Measurements from ENCODE around the gene B3GALNT1.

B3GALNT1 gene

DNA sequence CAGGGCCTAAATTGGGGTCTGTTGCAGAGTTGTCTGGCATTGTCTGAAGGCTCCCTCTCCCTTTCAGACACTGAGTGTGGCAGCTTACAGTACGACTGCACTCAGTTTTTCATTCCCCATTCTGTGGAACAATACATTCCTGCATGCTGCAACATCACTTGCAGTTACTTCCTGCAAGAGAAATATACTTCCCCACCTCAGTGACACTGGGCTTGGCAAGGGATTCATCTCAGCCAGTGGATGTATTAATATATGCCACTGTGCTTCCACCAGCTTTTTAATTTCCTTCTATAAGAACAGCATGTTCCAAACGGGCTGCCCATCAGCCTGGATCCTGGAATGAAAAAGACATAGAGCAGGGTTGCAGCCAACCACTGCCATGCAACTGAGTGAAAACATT, 23.1 kb downstream of the B3GALNT1 start:
- H3K27me3 ChIP-seq (replicated peaks; ENCODE audit: control insufficient read depth, insufficient read depth, low read length, poor library complexity, severe bottlenecking) = no peaks in the 10 kb centered on the region
- no peaks in the 10 kb centered on the region for H3K36me3 ChIP-seq (ENCODE audit: control insufficient read depth, insufficient read depth, low read length)
- H3K9me3 ChIP-seq (ENCODE audit: control insufficient read depth, low read length) = no peaks in the 10 kb centered on the region
- no peak overlapping the region for H3K27ac ChIP-seq (ENCODE audit: insufficient read depth, low read length, poor library complexity, severe bottlenecking)
- no peak for DNase-seq
- H3K4me3 ChIP-seq (ENCODE audit: insufficient read depth, low read depth, low read length, poor library complexity, severe bottlenecking) = no peak overlapping the region
- no peaks in the 10 kb centered on the region for H3K4me1 ChIP-seq (ENCODE audit: control insufficient read depth, insufficient read depth, low read length, poor library complexity, severe bottlenecking)

DNA sequence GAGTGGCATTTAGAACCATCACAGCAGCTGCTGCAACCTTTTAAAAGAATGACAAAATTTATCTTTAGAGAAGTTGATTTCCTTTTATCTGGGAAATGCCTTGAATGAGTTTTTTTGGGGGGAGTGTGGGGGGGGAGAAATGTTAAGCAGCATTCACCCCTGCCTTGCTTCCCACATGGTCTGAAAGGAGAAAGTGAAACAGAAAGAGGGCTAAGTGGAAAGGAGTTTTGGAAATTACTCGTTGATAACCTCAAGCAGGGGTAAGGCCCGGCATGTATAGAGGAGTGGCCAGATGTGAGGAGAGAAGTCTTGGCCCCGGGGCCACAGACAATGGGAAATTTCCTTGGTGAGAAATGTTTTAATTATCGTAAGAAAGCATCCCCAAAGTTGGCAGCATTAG, 23.5 kb downstream of the B3GALNT1 start:
- Histone ChIP-seq H3K27me3 (replicated peaks; ENCODE audit: control insufficient read depth, insufficient read depth, low read length, poor library complexity, severe bottlenecking) (no peaks in the 10 kb centered on the region), H3K9me3 (ENCODE audit: control insufficient read depth, low read length) (no peaks in the 10 kb centered on the region), H3K27ac (ENCODE audit: insufficient read depth, low read length, poor library complexity, severe bottlenecking) (no peak overlapping the region), H3K4me1 (ENCODE audit: control insufficient read depth, insufficient read depth, low read length, poor library complexity, severe bottlenecking) (no peaks in the 10 kb centered on the region), H3K36me3 (ENCODE audit: control insufficient read depth, insufficient read depth, low read length) (no peaks in the 10 kb centered on the region), H3K4me3 (ENCODE audit: insufficient read depth, low read depth, low read length, poor library complexity, severe bottlenecking) (no peak overlapping the region)
- DNase-seq = no peak

DNA sequence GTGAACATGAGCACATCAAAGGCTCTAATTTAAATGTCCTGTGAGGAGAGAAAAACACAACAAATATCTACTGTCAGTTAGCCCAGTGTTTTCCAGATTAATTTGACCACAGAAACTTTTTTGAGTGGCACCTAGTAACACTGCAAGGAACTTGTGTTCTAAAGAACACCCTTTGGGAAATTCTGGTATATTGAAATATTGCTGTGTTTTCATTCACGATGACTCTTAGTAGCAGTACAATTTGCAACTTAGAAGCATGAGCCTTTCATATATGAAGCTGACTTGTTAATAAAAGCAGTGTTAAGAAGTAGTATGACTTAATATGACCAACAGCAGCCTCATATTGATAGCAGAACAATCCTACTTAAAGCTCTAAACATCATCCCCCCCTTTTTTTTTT, 32.0 kb downstream of the B3GALNT1 start:
- Histone ChIP-seq H3K4me1 (ENCODE audit: control insufficient read depth, insufficient read depth, low read length, poor library complexity, severe bottlenecking) (no peaks in the 10 kb centered on the region), H3K27ac (ENCODE audit: insufficient read depth, low read length, poor library complexity, severe bottlenecking) (no peak overlapping the region), H3K27me3 (replicated peaks; ENCODE audit: control insufficient read depth, insufficient read depth, low read length, poor library complexity, severe bottlenecking) (no peaks in the 10 kb centered on the region), H3K36me3 (ENCODE audit: control insufficient read depth, insufficient read depth, low read length) (no peaks in the 10 kb centered on the region), H3K4me3 (ENCODE audit: insufficient read depth, low read depth, low read length, poor library complexity, severe bottlenecking) (no peak overlapping the region), H3K9me3 (ENCODE audit: control insufficient read depth, low read length) (no peaks in the 10 kb centered on the region)
- no peak for DNase-seq

DNA sequence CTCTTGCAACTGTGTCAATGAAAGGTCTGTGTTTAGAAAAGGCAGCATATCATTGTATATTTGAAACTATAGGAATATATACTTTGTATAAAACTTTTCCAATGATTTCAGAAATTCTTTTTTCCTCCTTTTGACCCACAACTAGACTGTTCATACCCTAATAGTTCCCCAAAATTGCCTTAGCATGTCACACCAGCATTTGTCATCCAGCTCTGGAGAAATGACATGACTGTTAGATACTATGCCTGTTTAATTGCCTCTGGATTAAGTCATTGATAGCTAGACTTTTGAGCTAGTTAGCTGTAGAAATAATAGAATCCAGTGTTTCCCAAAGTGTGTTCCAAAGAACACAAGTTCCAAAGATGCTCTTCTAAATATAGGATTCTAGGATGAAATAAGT, 32.4 kb downstream of the B3GALNT1 start:
- H3K27me3 ChIP-seq (replicated peaks; ENCODE audit: control insufficient read depth, insufficient read depth, low read length, poor library complexity, severe bottlenecking) = no peaks in the 10 kb centered on the region
- H3K4me3 ChIP-seq (ENCODE audit: insufficient read depth, low read depth, low read length, poor library complexity, severe bottlenecking) = no peak overlapping the region
- DNase-seq = no peak
- no peak overlapping the region for H3K27ac ChIP-seq (ENCODE audit: insufficient read depth, low read length, poor library complexity, severe bottlenecking)
- no peaks in the 10 kb centered on the region for H3K9me3 ChIP-seq (ENCODE audit: control insufficient read depth, low read length)
- H3K36me3 ChIP-seq (ENCODE audit: control insufficient read depth, insufficient read depth, low read length) = no peaks in the 10 kb centered on the region
- no peaks in the 10 kb centered on the region for H3K4me1 ChIP-seq (ENCODE audit: control insufficient read depth, insufficient read depth, low read length, poor library complexity, severe bottlenecking)

DNA sequence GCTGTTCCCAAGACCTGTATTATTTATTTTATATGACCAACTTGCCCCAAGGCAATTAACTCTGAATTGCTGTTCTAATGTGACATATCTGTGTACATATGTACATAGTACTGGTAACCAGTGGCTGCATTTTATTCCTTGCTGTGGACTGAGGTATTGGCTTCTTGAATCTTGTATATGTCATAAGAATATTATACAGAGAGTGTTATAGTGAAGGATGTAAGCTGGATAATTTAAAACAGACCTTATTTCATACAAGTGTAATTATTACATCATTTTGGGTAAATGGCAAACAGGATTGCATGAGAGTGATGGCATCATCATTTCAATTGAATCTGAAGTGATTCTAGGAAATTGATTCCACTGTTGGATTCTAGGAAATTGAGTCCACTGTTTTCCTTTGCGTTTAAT, 32.9 kb downstream of the B3GALNT1 start:
- no peak for DNase-seq
- no peaks in the 10 kb centered on the region for H3K27me3 ChIP-seq (replicated peaks; ENCODE audit: control insufficient read depth, insufficient read depth, low read length, poor library complexity, severe bottlenecking)

DNA sequence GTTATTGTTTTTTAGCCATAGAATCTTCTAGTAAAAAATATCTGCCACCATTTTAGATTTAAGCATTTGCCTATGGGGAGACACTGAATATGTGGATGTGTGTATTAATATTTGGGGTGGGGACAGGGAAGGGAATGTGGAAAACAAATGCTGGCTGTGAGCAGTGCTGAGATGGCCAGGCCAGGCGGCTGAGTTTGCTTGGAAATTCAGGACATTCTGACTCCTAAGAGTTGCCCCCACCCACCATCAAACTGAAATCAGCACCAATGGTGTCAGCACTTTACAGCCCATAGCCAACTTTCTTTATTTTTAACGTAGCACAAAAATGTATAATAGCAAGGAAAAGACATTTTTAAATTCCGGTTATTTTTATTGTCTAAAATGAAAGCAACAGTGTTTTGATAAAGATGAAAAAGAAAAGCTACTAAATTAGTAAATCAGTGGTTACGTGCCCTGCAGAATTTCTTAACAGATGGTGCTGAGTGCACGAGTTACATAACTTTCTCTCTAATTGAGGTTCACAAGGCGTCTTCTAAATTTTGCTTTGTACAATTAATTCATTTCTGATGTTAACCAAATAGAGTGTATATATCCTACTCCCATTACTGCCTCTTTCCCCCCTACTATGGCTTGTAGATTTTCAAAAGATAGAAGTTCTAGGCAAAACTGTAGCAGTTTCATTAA, 34.0 kb downstream of the B3GALNT1 start:
- no peaks in the 10 kb centered on the region for H3K36me3 ChIP-seq (ENCODE audit: control insufficient read depth, insufficient read depth, low read length)
- no peaks in the 10 kb centered on the region for H3K27me3 ChIP-seq (replicated peaks; ENCODE audit: control insufficient read depth, insufficient read depth, low read length, poor library complexity, severe bottlenecking)
- DNase-seq = no peak
- H3K4me1 ChIP-seq (ENCODE audit: control insufficient read depth, insufficient read depth, low read length, poor library complexity, severe bottlenecking) = no peaks in the 10 kb centered on the region
- H3K9me3 ChIP-seq (ENCODE audit: control insufficient read depth, low read length) = no peaks in the 10 kb centered on the region
- no peak overlapping the region for H3K27ac ChIP-seq (ENCODE audit: insufficient read depth, low read length, poor library complexity, severe bottlenecking)
- no peak overlapping the region for H3K4me3 ChIP-seq (ENCODE audit: insufficient read depth, low read depth, low read length, poor library complexity, severe bottlenecking)

More for the DNA sequence above, 32.9 kb downstream of the B3GALNT1 start:
- Histone ChIP-seq H3K27ac (ENCODE audit: insufficient read depth, low read length, poor library complexity, severe bottlenecking) (no peak overlapping the region), H3K9me3 (ENCODE audit: control insufficient read depth, low read length) (no peaks in the 10 kb centered on the region), H3K4me1 (ENCODE audit: control insufficient read depth, insufficient read depth, low read length, poor library complexity, severe bottlenecking) (no peaks in the 10 kb centered on the region), H3K4me3 (ENCODE audit: insufficient read depth, low read depth, low read length, poor library complexity, severe bottlenecking) (no peak overlapping the region), H3K36me3 (ENCODE audit: control insufficient read depth, insufficient read depth, low read length) (no peaks in the 10 kb centered on the region)

DNA sequence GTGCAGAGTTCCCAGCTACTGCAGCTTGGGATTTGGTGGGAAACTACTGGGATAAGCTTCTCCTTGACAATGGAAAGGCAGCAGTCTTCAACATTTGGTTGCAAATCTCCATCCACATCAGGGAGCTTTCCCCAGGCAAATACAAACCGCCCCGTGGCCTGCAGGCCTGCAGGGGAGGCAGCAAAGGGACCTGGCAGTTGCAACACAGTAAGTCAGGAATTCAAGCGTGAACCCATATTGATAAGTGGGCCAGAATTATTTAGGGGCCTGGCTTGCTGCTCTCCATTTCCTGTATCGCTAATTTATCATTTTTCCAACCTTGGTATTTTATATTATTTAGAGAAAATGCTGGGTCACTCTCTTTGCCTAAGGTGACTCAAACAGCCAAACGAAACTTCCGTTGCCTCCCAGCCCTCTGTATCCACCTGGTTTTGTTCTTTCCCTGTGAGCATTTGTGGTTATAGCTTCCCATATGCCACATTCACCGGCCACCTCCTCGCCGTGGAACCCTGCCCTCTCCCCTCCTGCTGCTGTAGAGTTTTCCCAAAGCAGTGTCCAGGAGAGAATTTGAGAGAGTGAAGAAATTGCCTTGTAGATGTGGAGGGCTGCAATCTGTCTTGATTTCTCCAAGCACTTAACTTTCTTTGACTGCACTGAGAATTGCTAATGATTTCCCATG, 34.8 kb downstream of the B3GALNT1 start:
- Histone ChIP-seq H3K4me3 (ENCODE audit: insufficient read depth, low read depth, low read length, poor library complexity, severe bottlenecking) (no peak overlapping the region), H3K4me1 (ENCODE audit: control insufficient read depth, insufficient read depth, low read length, poor library complexity, severe bottlenecking) (no peaks in the 10 kb centered on the region), H3K27ac (ENCODE audit: insufficient read depth, low read length, poor library complexity, severe bottlenecking) (no peak overlapping the region), H3K9me3 (ENCODE audit: control insufficient read depth, low read length) (no peaks in the 10 kb centered on the region), H3K36me3 (ENCODE audit: control insufficient read depth, insufficient read depth, low read length) (no peaks in the 10 kb centered on the region), H3K27me3 (replicated peaks; ENCODE audit: control insufficient read depth, insufficient read depth, low read length, poor library complexity, severe bottlenecking) (no peaks in the 10 kb centered on the region)
- DNase-seq = no peak

DNA sequence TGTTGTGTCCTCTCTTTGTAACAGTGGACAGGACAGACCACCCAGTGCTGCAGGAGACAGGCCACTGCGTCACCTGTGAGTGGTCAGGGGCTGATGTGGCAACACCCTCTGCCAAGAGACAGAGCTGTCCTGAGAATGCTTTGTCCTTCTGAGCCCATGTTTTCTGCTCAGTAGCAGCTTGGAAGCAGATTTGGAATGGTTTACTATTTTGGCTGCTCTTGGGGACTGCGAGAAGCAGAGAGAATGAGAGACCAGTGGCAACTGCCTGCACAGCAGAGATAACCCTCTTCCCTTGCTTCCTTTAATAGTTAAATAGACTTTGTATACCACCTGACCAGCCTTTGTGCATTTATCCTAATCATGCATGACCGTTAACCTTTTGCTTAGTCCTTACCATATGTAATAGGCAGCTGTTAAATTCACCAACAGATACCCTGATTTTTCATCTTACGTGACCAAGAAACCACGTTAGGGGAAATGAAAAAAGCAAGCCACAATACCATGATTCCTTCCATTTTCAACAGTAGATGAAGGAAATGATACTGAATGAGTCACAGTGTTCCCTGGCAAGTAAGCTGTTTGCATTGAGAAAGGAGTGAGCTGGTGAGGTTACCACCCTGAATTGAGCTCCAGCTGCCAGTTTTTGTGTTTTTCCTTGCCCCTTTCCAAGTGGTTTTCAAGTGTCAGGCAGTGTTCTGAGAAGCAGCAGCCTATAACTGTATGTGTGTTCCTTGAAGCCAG, 35.5 kb downstream of the B3GALNT1 start:
- H3K27ac ChIP-seq (ENCODE audit: insufficient read depth, low read length, poor library complexity, severe bottlenecking) = no peak overlapping the region
- DNase-seq = no peak
- no peaks in the 10 kb centered on the region for H3K36me3 ChIP-seq (ENCODE audit: control insufficient read depth, insufficient read depth, low read length)
- no peaks in the 10 kb centered on the region for H3K9me3 ChIP-seq (ENCODE audit: control insufficient read depth, low read length)
- H3K4me1 ChIP-seq (ENCODE audit: control insufficient read depth, insufficient read depth, low read length, poor library complexity, severe bottlenecking) = no peaks in the 10 kb centered on the region
- no peaks in the 10 kb centered on the region for H3K27me3 ChIP-seq (replicated peaks; ENCODE audit: control insufficient read depth, insufficient read depth, low read length, poor library complexity, severe bottlenecking)
- H3K4me3 ChIP-seq (ENCODE audit: insufficient read depth, low read depth, low read length, poor library complexity, severe bottlenecking) = no peak overlapping the region

DNA sequence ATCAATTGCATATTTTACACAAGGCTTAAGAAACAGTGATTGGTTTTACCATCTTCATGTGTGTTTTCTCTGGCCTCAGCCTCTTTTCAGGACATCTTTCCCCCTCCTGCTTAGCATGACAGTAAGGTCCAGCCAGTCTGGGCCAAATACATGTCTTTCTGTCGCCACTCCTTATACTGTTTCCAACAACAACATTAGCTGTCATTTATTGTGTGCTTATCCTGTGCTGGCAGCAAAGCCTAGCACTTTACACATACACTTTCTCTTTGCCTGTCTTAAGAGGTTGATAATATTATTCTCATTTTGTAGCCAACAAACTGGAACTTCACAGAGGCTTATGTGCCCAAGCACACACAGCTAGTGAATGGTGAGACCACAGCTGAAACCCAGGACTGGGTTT, 37.8 kb downstream of the B3GALNT1 start:
- Histone ChIP-seq H3K27me3 (replicated peaks; ENCODE audit: control insufficient read depth, insufficient read depth, low read length, poor library complexity, severe bottlenecking) (no peaks in the 10 kb centered on the region), H3K4me3 (ENCODE audit: insufficient read depth, low read depth, low read length, poor library complexity, severe bottlenecking) (no peak overlapping the region), H3K27ac (ENCODE audit: insufficient read depth, low read length, poor library complexity, severe bottlenecking) (no peak overlapping the region), H3K4me1 (ENCODE audit: control insufficient read depth, insufficient read depth, low read length, poor library complexity, severe bottlenecking) (no peaks in the 10 kb centered on the region), H3K9me3 (ENCODE audit: control insufficient read depth, low read length) (no peaks in the 10 kb centered on the region), H3K36me3 (ENCODE audit: control insufficient read depth, insufficient read depth, low read length) (no peaks in the 10 kb centered on the region)
- no peak for DNase-seq

DNA sequence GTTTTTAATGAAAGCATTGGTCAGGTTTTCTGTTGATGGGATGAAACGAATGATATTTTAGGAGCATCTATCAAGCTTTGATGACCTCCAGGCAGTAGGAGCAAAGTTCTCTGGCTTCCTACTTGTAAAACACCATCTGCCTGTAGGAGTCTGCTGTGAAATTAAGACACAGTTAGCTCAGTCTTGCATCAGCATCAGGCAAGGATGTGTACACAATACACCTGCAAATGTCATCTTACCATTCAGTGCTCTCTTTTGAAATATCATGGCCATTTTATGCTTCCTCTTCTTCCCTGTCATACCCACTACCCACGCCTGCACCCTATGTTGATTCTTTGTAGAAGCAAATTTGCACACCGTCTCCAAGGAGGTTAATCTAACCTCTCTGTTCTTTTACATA, 38.2 kb downstream of the B3GALNT1 start:
- no peaks in the 10 kb centered on the region for H3K27me3 ChIP-seq (replicated peaks; ENCODE audit: control insufficient read depth, insufficient read depth, low read length, poor library complexity, severe bottlenecking)
- H3K27ac ChIP-seq (ENCODE audit: insufficient read depth, low read length, poor library complexity, severe bottlenecking) = no peak overlapping the region
- H3K36me3 ChIP-seq (ENCODE audit: control insufficient read depth, insufficient read depth, low read length) = no peaks in the 10 kb centered on the region

More for the DNA sequence above, 38.2 kb downstream of the B3GALNT1 start:
- Histone ChIP-seq H3K4me1 (ENCODE audit: control insufficient read depth, insufficient read depth, low read length, poor library complexity, severe bottlenecking) (no peaks in the 10 kb centered on the region), H3K4me3 (ENCODE audit: insufficient read depth, low read depth, low read length, poor library complexity, severe bottlenecking) (no peak overlapping the region), H3K9me3 (ENCODE audit: control insufficient read depth, low read length) (no peaks in the 10 kb centered on the region)
- DNase-seq = no peak
